ENCODE data around the gene GRM1.

DNA sequence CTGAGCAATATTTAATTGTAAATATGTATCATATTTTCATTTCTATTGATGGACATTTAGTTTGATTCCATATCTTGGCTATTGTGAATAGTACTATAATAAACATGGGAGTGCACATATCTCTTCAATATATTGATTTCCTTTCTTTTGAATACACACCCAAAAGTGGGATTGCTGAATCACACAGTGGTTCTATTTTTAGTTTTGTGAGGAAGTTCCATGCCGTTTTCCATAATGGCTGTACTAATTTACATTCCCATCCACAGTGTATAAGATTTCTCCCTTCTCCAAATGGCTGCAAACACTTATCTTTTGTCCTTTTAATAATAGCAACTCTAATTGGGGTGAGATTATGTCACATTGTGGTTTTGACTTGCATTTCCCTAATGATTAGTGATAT lies 428.0 kb downstream of the GRM1 start:
- TF ChIP-seq, protein P1, sequence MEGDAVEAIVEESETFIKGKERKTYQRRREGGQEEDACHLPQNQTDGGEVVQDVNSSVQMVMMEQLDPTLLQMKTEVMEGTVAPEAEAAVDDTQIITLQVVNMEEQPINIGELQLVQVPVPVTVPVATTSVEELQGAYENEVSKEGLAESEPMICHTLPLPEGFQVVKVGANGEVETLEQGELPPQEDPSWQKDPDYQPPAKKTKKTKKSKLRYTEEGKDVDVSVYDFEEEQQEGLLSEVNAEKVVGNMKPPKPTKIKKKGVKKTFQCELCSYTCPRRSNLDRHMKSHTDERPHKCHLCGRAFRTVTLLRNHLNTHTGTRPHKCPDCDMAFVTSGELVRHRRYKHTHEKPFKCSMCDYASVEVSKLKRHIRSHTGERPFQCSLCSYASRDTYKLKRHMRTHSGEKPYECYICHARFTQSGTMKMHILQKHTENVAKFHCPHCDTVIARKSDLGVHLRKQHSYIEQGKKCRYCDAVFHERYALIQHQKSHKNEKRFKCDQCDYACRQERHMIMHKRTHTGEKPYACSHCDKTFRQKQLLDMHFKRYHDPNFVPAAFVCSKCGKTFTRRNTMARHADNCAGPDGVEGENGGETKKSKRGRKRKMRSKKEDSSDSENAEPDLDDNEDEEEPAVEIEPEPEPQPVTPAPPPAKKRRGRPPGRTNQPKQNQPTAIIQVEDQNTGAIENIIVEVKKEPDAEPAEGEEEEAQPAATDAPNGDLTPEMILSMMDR (IDR thresholded peaks at IDR 0.05; ENCODE audit: borderline replicate concordance, extremely low read depth, low read length, poor library complexity, severe bottlenecking): no peak
- TF ChIP-seq EZH2 (IDR thresholded peaks at IDR 0.05; ENCODE audit: borderline replicate concordance, low read depth, low read length, severe bottlenecking): no peak

All from DND-41 (cell line).